ENCODE data around the gene CDIPT.
"Not testable (repeated sequence)": the region's sequence is repeated elsewhere in the genome, so short reads cannot be mapped to it uniquely, and the experiment has no call there.

CDIPT gene

GRCh38 chr16:29896841-29897240 lies 33.8 kb upstream of the CDIPT start:
- DNase-seq (ENCODE audit: low read depth): no peak

GRCh38 chr16:29894352-29894751 lies 31.3 kb upstream of the CDIPT start:
- DNase-seq (ENCODE audit: low read depth): no peak

- no peak for DNase-seq (ENCODE audit: low read depth)
Observed at GRCh38 chr16:29893553-29893952, 30.5 kb upstream of the CDIPT start.

GRCh38 chr16:29892458-29892813 lies 29.4 kb upstream of the CDIPT start:
- DNase-seq (ENCODE audit: low read depth): no peak

GRCh38 chr16:29891525-29892457 lies 28.8 kb upstream of the CDIPT start:
- no peak for DNase-seq (ENCODE audit: low read depth)

- DNase-seq (ENCODE audit: low read depth): not testable (repeated sequence)
Observed at GRCh38 chr16:29889372-29889771, 26.3 kb upstream of the CDIPT start.

GRCh38 chr16:29883987-29884386 lies 21.0 kb upstream of the CDIPT start:
- DNase-seq (ENCODE audit: low read depth): no peak

- no peak for DNase-seq (ENCODE audit: low read depth)
Observed at GRCh38 chr16:29881050-29881449, 18.0 kb upstream of the CDIPT start.

GRCh38 chr16:29878172-29878571 lies 15.1 kb upstream of the CDIPT start:
- DNase-seq (ENCODE audit: low read depth): no peak

GRCh38 chr16:29877266-29877961 lies 14.4 kb upstream of the CDIPT start:
- DNase-seq (ENCODE audit: low read depth): no peak

GRCh38 chr16:29876594-29877249 lies 13.7 kb upstream of the CDIPT start:
- no peak for DNase-seq (ENCODE audit: low read depth)

GRCh38 chr16:29876217-29876593 lies 13.2 kb upstream of the CDIPT start:
- no peak for DNase-seq (ENCODE audit: low read depth)

GRCh38 chr16:29875206-29875605 lies 12.2 kb upstream of the CDIPT start:
- no peak for DNase-seq (ENCODE audit: low read depth)

GRCh38 chr16:29873319-29873718 lies 10.3 kb upstream of the CDIPT start:
- no peak for DNase-seq (ENCODE audit: low read depth)

- DNase-seq (ENCODE audit: low read depth): no peak
Observed at GRCh38 chr16:29871822-29872546, 9.0 kb upstream of the CDIPT start.

- not testable (repeated sequence) for DNase-seq (ENCODE audit: low read depth)
Observed at GRCh38 chr16:29869067-29869466, 6.0 kb upstream of the CDIPT start.

GRCh38 chr16:29868396-29869009 lies 5.5 kb upstream of the CDIPT start:
- no peak for DNase-seq (ENCODE audit: low read depth)

GRCh38 chr16:29864205-29864604 lies 1.2 kb upstream of the CDIPT start:
- no peak for DNase-seq (ENCODE audit: low read depth)

GRCh38 chr16:29863669-29863984 lies 601 bp upstream of the CDIPT start:
- no peak for DNase-seq (ENCODE audit: low read depth)

- no peak for DNase-seq (ENCODE audit: low read depth)
Observed at GRCh38 chr16:29862383-29862883, 593 bp downstream of the CDIPT start.

GRCh38 chr16:29860218-29860617 lies 2.8 kb downstream of the CDIPT start:
- no peak for DNase-seq (ENCODE audit: low read depth)

- no peak for DNase-seq (ENCODE audit: low read depth)
Observed at GRCh38 chr16:29858974-29859373, 4.1 kb downstream of the CDIPT start.
